Heart left ventricle (tissue), 16 donors: ENCODE measurements around the gene MALL. TPM values are rescaled to one million over a fixed set of nuclear protein-coding genes. Genes with fewer than 3 reads are reported as not detected.
A peak's percentile ranks its signal among the peaks of the same experiment; 100 is the strongest.

Experiments used
- ATAC-seq, 4 donors: fragments of 200-7000 bp; cut with Tn5 transposase; one replicate each; pipeline ENCODE4 v1.9.1; 2020 to 2022; ENCODE audit warnings: moderate library complexity in 4 of 4, mild to moderate bottlenecking in 3 of 4, moderate number of reproducible peaks in 1 of 4
- DNase-seq, 5 donors: peaks; one replicate each; pipeline ENCODE4 v3.0.0-alpha.2; 2020
- H3K27ac ChIP-seq, 12 donors: fragments of 200-600 bp; sonication (generic) in 4 of 12; one replicate each; pipeline versions ENCODE4 v1.5.0 to v1.8.0; 2016 to 2022; ENCODE audit warnings: mild to moderate bottlenecking in 2 of 12
- H3K27me3 ChIP-seq, 9 donors: fragments of 200-600 bp; sonication (generic) in 2 of 9; one replicate each; pipeline versions ENCODE4 v1.5.1 to v1.8.0; 2016 to 2022; ENCODE audit warnings: mild to moderate bottlenecking in 3 of 9
- H3K36me3 ChIP-seq, 9 donors: fragments of 200-600 bp; sonication (generic) in 2 of 9; one replicate each; pipeline versions ENCODE4 v1.5.0 to v1.8.0; 2018 to 2022; ENCODE audit warnings: mild to moderate bottlenecking in 2 of 9
- H3K4me1 ChIP-seq, 12 donors: fragments of 200-600 bp; sonication (generic) in 4 of 12; one replicate each; pipeline versions ENCODE4 v1.5.0 to v1.8.0; 2016 to 2022; ENCODE audit warnings: mild to moderate bottlenecking in 3 of 12
- H3K4me3 ChIP-seq, 12 donors: fragments of 200-600 bp; sonication (generic) in 4 of 12; one replicate each; pipeline versions ENCODE4 v1.5.0 to v1.8.0; 2017 to 2022; ENCODE audit warnings: mild to moderate bottlenecking in 9 of 12, moderate library complexity in 4 of 12
- H3K9me3 ChIP-seq, 12 donors: fragments of 200-600 bp; sonication (generic) in 4 of 12; one replicate each; pipeline versions ENCODE4 v1.5.0 to v1.8.0; 2016 to 2022; ENCODE audit warnings: mild to moderate bottlenecking in 1 of 12
- CTCF ChIP-seq, 12 donors: fragments of 200-600 bp; sonication (generic) in 4 of 12; IDR thresholded peaks; one replicate each; pipeline versions ENCODE4 v1.5.0 to v1.8.0; 2018 to 2022; ENCODE audit warnings: antibody characterized with exemption in 12 of 12, mild to moderate bottlenecking in 5 of 12
- POLR2A ChIP-seq, 2 donors: fragments of 450-650 bp; IDR thresholded peaks; one replicate each; pipeline ENCODE4 v1.6.1; 2017; ENCODE audit warnings: antibody characterized with exemption in 2 of 2, mild to moderate bottlenecking in 2 of 2, moderate library complexity in 2 of 2
- WGBS, 4 donors: extraction: QIAGEN DNeasy Blood & Tissue Kit in 2 of 4; methylation state at CpG; one replicate each; pipeline versions ENCODE4 v1.1.5 to v1.1.7; 2013 to 2018; 5-methylcytosine and 5-hydroxymethylcytosine counted together
- intact Hi-C, 10 donors: fragments of 100-400 bp; cut with DNase I; formaldehyde crosslinking; loops; one replicate each; pipeline versions ENCODE4 v1.11.1 to v1.14.2; 2022
- polyA plus RNA-seq, 2 donors: library from polyadenylated mRNA; stranded (reverse); fragments of 200-250 nt; gene quantifications; one replicate each; pipeline ENCODE4 v1.2.3, GENCODE V29; 2013
- total RNA-seq, 9 donors: library from RNA; depleted of rRNA in 2 of 9; stranded (reverse); fragments of >200 nt in 2 of 9; fragmentation: NEBNext Ultra II Directional in 3 of 9; extraction: Animal tissue kit (Norgen Biotek cat#: 25700) in 3 of 9; gene quantifications; one replicate each; pipeline versions ENCODE4 v1.1.0 to v1.2.4, GENCODE V29; 2016 to 2023
- donor health status: ischemic (EF 13 %, LVEDD 7.1; RV severe dilation, severe dysfunction).
- donor health status: healthy with polysubstance abuse.
- donor health status: DM: no; HTN: yes; CAD: no.
- donor health status: DM: no; HTN: no; CAD: no.
- donor health status: ischemic (EF 25% LVEDD 6.9; RV normal size, moderate dysfunction).
- donor health status: ischemic (EF 25% LVEDD 5.7; RV mildly dilated, moderate dysfunction).
- donor health status: healthy.
- donor health status: DM: yes; HTN: yes; CAD: no.
- donor health status: ischemic (EF 35%, LVEDD 5.7; RV mildly dilated, moderate dysfunction).
- donor health status: nonischemic (EF 11% LVEDD 7.7; RV severe dilation, severe dysfunction).
- donor health status: DM: yes; HTN: yes; CAD: no.
- donor health status: PGD.
- donor health status: ischemic (EF 29% LVEDD 5.4; RV normal size, mild dysfunction).
- donor health status: nonischemic (EF 23%, LVEDD 6.1; RV moderate dilation, normal function).

The MALL gene
- total and polyA plus RNA-seq, 11 donors, result 6.9 to 36.7 (median 14.1) TPM

- intact Hi-C loops, result no loop called here
- no peak overlapping the region for H3K27ac ChIP-seq
These were observed 30.7 kb upstream of the MALL start for GRCh38 chr2:110146183-110146944.

GRCh38 chr2:110143982-110144381 lies 28.4 kb upstream of the MALL start:
- H3K4me1 ChIP-seq, result peaks cover 0 to 5% (median 0%) of the 10 kb centered on the region in 12 donors
- ATAC-seq (no peak), DNase-seq (no peak)
- H3K27ac ChIP-seq, result no peak overlapping the region
- H3K4me3 ChIP-seq, result no peak overlapping the region
- intact Hi-C loops, result no loop called here
- peaks cover 0 to 17% (median 4%) of the 10 kb centered on the region in 9 donors for H3K36me3 ChIP-seq
- H3K27me3 ChIP-seq, result no peaks in the 10 kb centered on the region
- H3K9me3 ChIP-seq, result no peaks in the 10 kb centered on the region
- no peak for TF ChIP-seq POLR2A (IDR thresholded peaks at IDR 0.05)
- no peak for TF ChIP-seq CTCF (IDR thresholded peaks at IDR 0.05)

More at GRCh38 chr2:110146183-110146944, 30.7 kb upstream of the MALL start:
- ATAC-seq, result no peak
- no peaks in the 10 kb centered on the region for H3K27me3 ChIP-seq
- H3K4me1 ChIP-seq, result peaks cover 0 to 12% (median 0%) of the 10 kb centered on the region in 12 donors
- DNase-seq, result no peak
- no peak for TF ChIP-seq POLR2A (IDR thresholded peaks at IDR 0.05)
- no peak for TF ChIP-seq CTCF (IDR thresholded peaks at IDR 0.05)
- 95 to 99% (median 96%) methylated on average over 2 of the region's 2 CpGs for WGBS, 4 donors
- H3K9me3 ChIP-seq, result no peaks in the 10 kb centered on the region
- no peak overlapping the region for H3K4me3 ChIP-seq
- H3K36me3 ChIP-seq, result peaks cover 0 to 17% (median 4%) of the 10 kb centered on the region in 9 donors

GRCh38 chr2:110140401-110140800 lies 24.8 kb upstream of the MALL start:
- H3K27me3 ChIP-seq, result no peaks in the 10 kb centered on the region
- DNase-seq (no peak), ATAC-seq (no peak)
- H3K27ac ChIP-seq, result peak overlapping the region in 1 of 12 donors; percentile 34
- H3K4me3 ChIP-seq, result no peak overlapping the region
- H3K9me3 ChIP-seq, result no peaks in the 10 kb centered on the region
- peaks cover 0 to 17% (median 4%) of the 10 kb centered on the region in 9 donors for H3K36me3 ChIP-seq
- TF ChIP-seq POLR2A (IDR thresholded peaks at IDR 0.05) (no peak), CTCF (IDR thresholded peaks at IDR 0.05) (no peak)
- 71 to 87% (median 83%) methylated on average over 1 of the region's 1 CpG for WGBS, 4 donors
- peaks cover 0 to 5% (median 0%) of the 10 kb centered on the region in 12 donors for H3K4me1 ChIP-seq
- intact Hi-C loops, result no loop called here

DNA sequence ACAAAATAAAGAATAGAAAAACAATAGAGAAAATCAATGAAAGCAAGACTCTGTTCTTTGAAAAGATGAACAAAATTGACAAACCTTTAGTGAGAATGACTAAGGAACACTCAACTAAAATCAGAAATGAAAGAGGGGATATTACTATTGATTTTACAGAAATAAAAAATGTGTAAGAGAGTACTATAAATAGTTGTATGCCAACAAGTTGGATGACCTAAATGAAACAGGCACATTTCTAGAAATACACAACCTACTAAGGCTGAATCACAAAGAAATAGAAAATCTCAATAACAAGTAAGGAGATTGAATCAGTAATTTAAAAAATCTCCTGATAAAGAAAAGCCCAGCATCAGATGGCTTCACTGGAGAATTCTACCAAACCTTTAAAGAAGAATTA lies 18.4 kb upstream of the MALL start:
- no peaks in the 10 kb centered on the region for H3K27me3 ChIP-seq
- TF ChIP-seq POLR2A (IDR thresholded peaks at IDR 0.05) (no peak), CTCF (IDR thresholded peaks at IDR 0.05) (no peak)
- H3K4me3 ChIP-seq, result no peak overlapping the region
- no peaks in the 10 kb centered on the region for H3K4me1 ChIP-seq
- H3K36me3 ChIP-seq, result peaks cover 0 to 9% (median 0%) of the 10 kb centered on the region in 9 donors
- intact Hi-C loops, result no loop called here
- no peak overlapping the region for H3K27ac ChIP-seq
- DNase-seq (no peak), ATAC-seq (no peak)
- peaks cover 0 to 22% (median 5%) of the 10 kb centered on the region in 12 donors for H3K9me3 ChIP-seq
